NCI-H2081 (cell line): ENCODE data around the gene ZNF320.
"Not testable (repeated sequence)": the region's sequence is repeated elsewhere in the genome, so short reads cannot be mapped to it uniquely, and the experiment has no call there.

Experiments
- DNase-seq, 2 experiments: peaks; one replicate each; lab custom pipeline; 2025; lab: John Stamatoyannopoulos, UW

The ZNF320 gene

DNA sequence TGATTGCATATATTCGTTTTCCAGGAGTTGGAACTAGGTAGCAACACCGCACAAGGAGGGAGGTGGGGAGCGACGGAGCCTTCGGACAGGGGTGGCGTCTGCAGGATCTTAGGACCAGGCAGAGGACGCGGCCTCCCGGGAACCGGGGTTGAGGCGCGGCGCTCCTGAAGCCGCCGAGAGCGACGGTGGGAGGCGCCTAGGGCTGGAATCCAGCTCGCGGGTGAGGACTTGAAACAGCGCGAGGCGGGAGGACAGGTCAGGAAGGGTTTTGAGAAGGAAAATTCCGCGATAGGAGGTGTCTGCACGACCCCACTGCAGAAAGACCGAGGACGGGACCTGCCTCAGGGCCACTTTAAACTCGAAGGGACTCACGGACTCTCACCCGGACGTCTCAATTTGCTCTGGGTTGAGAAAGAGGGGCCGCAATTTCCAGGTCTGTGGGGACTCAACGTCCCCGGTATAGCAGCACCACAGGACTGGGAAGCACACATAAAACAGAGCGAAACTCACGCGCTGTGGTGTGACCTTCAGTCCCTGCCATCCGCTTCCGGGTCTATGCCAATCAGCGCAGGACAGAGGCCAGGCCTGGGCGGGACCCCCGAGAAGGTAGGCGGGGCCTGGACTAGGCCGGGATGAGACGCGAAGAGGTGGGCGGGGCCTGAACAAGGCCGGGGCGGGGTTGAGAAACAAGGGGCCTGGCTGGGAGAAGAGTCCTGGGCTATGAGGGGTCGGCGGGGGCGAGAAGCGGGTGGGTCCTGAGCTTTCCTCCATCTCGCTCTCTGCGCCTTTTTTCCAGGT is at the start of gene ZNF320:
ZNF320 (minus strand) TSS at position 498 of the 798 bp plus-strand sequence. CDS start 7,380 bp downstream, outside the sequence.
- DNase-seq, result peak; percentile 82 to 89

- no peak for DNase-seq
These were observed 49.2 kb upstream of the ZNF320 start for GRCh38 chr19:52946322-52947310.

- DNase-seq, result no peak
These were observed 48.4 kb upstream of the ZNF320 start for GRCh38 chr19:52945652-52946321.

GRCh38 chr19:52944703-52945493 is 47.5 kb upstream of the ZNF320 start:
- not testable (repeated sequence) for DNase-seq

GRCh38 chr19:52943884-52944643 is 46.6 kb upstream of the ZNF320 start:
- DNase-seq, result no peak

DNA sequence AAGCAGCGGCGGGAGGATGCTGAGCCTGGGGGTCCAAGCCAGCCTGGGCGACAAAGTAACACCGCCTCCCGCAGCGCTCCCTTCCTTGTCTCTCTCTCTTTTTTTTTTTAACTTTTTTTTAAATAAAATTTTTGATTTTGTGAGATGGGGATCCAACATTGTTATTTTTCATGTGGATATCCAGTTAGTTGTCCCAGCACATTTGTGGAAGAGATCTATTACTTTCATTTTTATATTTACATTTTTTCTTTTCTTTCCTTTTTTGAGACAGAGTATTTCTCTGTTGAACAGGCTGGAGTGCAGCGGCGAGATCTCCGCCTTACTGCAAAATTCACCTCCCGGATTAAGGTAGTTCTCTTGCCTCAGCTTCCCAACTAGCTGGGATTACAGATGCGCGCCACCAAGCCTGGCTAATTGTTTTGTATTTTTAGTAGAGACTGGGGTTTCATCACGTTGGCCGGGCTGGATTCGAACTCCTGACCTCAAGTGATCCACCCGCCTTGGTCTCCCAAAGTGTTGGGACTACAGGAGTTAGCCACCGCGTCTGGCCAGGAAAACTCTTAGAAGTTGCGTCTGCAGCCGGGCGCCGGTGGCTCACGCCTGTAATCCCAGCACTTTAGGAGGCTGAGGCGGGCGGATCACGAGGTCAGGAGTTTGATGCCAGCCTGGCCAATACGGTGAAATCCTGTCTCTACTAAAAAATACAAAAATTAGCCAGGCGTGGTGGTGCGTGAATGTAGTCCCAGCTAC is 45.9 kb upstream of the ZNF320 start:
- no peak for DNase-seq

DNA sequence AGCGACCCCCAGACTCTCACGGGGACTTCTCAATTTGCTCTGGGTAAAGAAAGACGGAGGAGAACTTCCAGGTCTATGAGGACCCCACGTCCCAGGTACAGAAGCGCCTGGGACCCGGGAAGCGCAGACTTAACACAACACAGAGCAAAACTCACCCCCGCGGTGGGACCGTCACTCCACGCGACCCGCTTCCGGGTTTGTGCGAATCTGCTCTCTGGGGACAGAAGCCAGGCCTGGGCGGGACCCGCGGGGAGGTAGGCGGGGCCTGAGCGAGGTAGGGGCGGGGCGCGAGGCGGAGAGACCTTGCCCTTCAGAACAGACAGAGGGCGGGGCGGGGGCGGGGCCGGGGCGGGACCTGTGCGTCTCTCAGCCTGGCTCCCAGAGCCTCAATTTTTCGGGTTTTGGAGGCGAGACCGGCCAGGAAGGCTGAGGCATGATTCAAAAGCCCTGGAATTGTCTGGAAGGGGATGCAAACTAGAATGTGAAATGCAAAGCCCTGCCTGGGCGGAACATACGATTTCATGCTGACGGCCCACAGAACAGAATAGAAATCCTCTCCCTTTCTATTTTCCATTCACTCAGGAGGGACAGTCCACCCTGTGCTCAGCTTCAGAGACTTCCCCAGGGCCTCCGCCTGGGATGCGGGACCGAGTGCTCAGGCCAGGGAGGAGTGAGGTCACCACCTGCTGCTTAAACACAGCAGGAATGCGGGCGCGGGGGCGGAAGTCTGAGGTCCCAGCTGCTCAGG is 45.1 kb upstream of the ZNF320 start:
- DNase-seq, result peak; percentile 47 to 58

DNA sequence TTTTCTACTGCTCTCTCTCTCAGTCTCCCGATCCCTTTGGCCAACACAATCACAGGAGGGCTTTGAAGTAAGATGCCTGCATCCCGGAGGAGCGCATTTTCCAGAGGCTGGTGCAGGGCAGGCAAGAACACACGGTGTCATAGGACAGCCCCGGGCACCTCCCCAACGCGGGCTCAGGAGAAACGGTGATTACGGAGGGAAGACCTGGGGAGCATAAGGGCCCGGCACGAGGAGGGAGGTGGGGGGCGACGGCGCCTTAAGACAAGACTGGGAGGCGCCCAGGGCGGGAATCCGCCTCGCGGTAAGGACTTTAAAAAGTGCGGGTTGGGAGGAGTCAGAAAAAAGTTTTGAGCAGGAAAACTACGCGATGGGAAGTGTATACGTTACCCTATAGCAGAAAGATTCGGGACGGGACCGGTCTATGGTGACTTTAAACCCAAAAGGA is 44.5 kb upstream of the ZNF320 start:
- no peak for DNase-seq

GRCh38 chr19:52941523-52941922 is 44.1 kb upstream of the ZNF320 start:
- not testable (repeated sequence) for DNase-seq

DNA sequence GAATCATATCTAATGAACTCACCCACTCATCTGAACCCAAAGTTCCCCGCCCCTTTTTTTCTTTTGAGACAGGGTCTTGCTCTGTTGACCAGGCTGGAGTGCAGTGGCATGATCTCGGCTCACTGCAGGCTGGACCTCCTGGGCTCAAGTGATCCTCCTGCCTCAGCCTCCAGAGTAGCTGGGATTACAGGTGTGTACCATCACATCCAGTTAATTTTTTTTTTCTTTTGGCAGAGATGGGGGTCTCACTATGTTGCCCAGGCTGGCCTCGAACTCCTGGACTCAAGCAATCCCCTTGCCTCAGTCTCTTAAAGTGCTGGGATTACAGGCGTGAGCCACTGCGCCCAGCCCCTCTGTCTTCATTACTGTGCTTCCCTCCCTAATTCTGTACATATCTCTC is 43.5 kb upstream of the ZNF320 start:
- DNase-seq, result not testable (repeated sequence)

- DNase-seq, result no peak
These were observed 41.3 kb upstream of the ZNF320 start for GRCh38 chr19:52938761-52939160.

DNA sequence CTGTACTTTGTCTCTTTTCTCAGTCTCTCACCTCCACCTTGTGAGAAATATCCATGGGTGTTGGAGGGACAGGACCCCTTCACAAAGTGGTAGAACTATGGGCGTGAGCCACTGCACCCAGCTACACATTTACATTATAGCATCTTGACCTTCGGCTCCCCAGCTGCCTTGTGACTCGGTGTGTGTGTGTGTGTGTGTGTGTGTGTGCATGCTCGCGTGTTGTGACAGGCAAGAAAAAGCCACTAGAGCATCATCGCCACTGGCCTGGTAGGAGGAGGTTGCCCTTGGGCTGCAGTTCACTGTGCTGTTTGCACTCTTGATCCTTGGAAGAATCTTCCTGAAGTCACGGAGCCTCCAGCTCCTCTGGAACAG is 39.5 kb upstream of the ZNF320 start:
- DNase-seq, result no peak

DNA sequence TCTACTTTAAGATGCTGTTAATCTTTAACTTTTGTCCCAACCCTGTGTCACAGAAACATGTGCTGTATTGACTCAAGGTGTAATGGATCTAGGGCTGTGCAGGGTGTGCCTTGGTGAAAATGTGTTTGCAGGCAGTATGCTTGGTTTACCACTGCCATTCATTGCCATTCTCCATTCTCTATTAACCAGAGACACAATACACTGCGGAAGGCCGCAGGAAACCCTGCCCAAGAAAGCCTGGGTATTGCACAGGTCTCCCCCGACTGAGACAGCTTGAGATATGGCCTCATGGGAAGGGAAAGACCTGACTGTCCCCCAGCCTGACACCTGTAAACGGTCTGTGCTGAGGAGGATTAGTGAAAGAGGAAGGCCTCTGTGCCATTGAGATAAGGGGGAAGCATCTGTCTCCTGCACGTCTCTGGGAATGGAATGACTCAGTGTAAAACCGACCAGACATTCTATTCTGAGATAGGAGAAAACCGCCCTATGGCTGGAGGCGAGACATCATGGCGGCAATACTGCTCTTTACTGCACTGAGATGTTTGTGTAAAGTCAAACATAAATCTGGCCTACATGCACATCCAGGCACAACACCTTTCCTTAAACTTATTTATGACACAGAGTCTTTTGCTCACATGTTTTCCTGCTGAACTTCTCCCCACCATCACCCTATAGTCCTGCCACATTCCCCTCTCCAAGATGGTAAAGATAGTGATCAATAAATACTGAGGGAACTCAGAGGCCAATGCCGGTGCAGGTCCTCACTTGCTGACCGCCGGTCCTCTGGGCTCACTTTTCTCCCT is 38.9 kb upstream of the ZNF320 start:
- DNase-seq, result no peak

- no peak for DNase-seq
These were observed 38.0 kb upstream of the ZNF320 start for GRCh38 chr19:52935434-52935833.

GRCh38 chr19:52924641-52925040 is 27.2 kb upstream of the ZNF320 start:
- not testable (repeated sequence) for DNase-seq

- no peak for DNase-seq
These were observed 26.6 kb upstream of the ZNF320 start for GRCh38 chr19:52923778-52924593.
